ENCODE measurements around the gene JPH4. TPM values are rescaled to one million over a fixed set of nuclear protein-coding genes. Genes with fewer than 3 reads are reported as not detected.
"Not testable (repeated sequence)": the region's sequence is repeated elsewhere in the genome, so short reads cannot be mapped to it uniquely, and the experiment has no call there.

Gene JPH4
- total RNA-seq, 1 experiment from 2014 or later, result not detected

- Histone ChIP-seq H3K9me3 (ENCODE audit: low read depth, low read length, poor library complexity, severe bottlenecking) (no peaks in the 10 kb centered on the region), H3K27me3 (replicated peaks; ENCODE audit: insufficient read depth, low read depth, low read length, poor library complexity) (no peaks in the 10 kb centered on the region), H3K4me1 (ENCODE audit: insufficient read depth, low read length, poor library complexity, severe bottlenecking) (no peaks in the 10 kb centered on the region), H3K36me3 (ENCODE audit: insufficient read depth, low read length, poor library complexity, severe bottlenecking) (no peaks in the 10 kb centered on the region), H3K4me3 (ENCODE audit: low read depth, low read length, poor library complexity, severe bottlenecking) (no peak overlapping the region), H3K27ac (ENCODE audit: low read depth, low read length, poor library complexity, severe bottlenecking) (no peak overlapping the region)
- no TSS peak for BruUV-seq (replicated peaks)
- DNase-seq (ENCODE audit: low spot score), result no peak
- CTCF ChIA-PET, result no interaction called here
- POLR2A ChIA-PET (ENCODE audit: low non-redundant PET), result no interaction called here
- TF ChIP-seq EZH2 (IDR thresholded peaks at IDR 0.05; ENCODE audit: borderline replicate concordance, low read depth, low read length, poor library complexity, severe bottlenecking) (no peak), CTCF (conservative IDR thresholded peaks at IDR 0.05; ENCODE audit: low read depth, low read length) (no peak)
- intact Hi-C loops (cut with micrococcal nuclease; ENCODE audit: unreplicated experiment), result no loop called here
These were observed 22.2 kb upstream of the JPH4 start for GRCh38 chr14:23600806-23601205.

- Histone ChIP-seq H3K4me3 (ENCODE audit: low read depth, low read length, poor library complexity, severe bottlenecking) (no peak overlapping the region), H3K27ac (ENCODE audit: low read depth, low read length, poor library complexity, severe bottlenecking) (no peak overlapping the region), H3K36me3 (ENCODE audit: insufficient read depth, low read length, poor library complexity, severe bottlenecking) (no peaks in the 10 kb centered on the region), H3K27me3 (replicated peaks; ENCODE audit: insufficient read depth, low read depth, low read length, poor library complexity) (no peaks in the 10 kb centered on the region), H3K4me1 (ENCODE audit: insufficient read depth, low read length, poor library complexity, severe bottlenecking) (no peaks in the 10 kb centered on the region), H3K9me3 (ENCODE audit: low read depth, low read length, poor library complexity, severe bottlenecking) (no peaks in the 10 kb centered on the region)
- ChIA-PET CTCF (no interaction called here), POLR2A (ENCODE audit: low non-redundant PET) (no interaction called here)
- TF ChIP-seq EZH2 (IDR thresholded peaks at IDR 0.05; ENCODE audit: borderline replicate concordance, low read depth, low read length, poor library complexity, severe bottlenecking) (no peak), CTCF (conservative IDR thresholded peaks at IDR 0.05; ENCODE audit: low read depth, low read length) (no peak)
- no peak for DNase-seq (ENCODE audit: low spot score)
- no TSS peak for BruUV-seq (replicated peaks)
- intact Hi-C loops (cut with micrococcal nuclease; ENCODE audit: unreplicated experiment), result no loop called here
These were observed 21.7 kb upstream of the JPH4 start for GRCh38 chr14:23600322-23600707.

DNA sequence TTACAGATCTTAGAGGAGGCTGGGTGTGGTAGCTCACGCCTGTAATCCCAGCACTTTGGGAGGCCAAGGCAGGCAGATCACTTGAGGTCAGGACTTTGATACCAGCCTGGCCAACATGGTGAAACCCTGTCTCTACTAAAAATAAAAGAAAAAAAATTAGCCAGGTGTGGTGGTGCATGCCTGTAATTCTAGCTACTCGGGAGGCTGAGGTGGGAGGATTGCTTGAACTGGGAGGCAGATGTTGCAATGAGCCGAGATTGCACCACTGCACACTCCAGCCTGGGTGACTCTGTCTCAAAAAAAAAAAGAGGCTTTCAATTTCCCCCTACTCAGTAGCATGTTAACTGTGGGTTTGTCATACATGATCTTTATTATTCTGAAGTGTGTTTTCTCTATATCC lies 15.6 kb upstream of the JPH4 start:
- CTCF ChIA-PET, result interaction anchor here (0.7 kb wide), 1 partner anchor 39 kb away, joined by 7 read pairs; no protein-coding TSS in a partner anchor
- BruUV-seq (replicated peaks); intact Hi-C loops (cut with micrococcal nuclease; ENCODE audit: unreplicated experiment); DNase-seq (ENCODE audit: low spot score); H3K4me3 ChIP-seq (ENCODE audit: low read depth, low read length, poor library complexity, severe bottlenecking); H3K36me3 ChIP-seq (ENCODE audit: insufficient read depth, low read length, poor library complexity, severe bottlenecking); H3K27me3 ChIP-seq (replicated peaks; ENCODE audit: insufficient read depth, low read depth, low read length, poor library complexity); H3K27ac ChIP-seq (ENCODE audit: low read depth, low read length, poor library complexity, severe bottlenecking); H3K4me1 ChIP-seq (ENCODE audit: insufficient read depth, low read length, poor library complexity, severe bottlenecking); POLR2A ChIA-PET (ENCODE audit: low non-redundant PET); H3K9me3 ChIP-seq (ENCODE audit: low read depth, low read length, poor library complexity, severe bottlenecking): not testable (repeated sequence)

GRCh38 chr14:23590198-23590597 lies 11.6 kb upstream of the JPH4 start:
- CTCF ChIA-PET, result no interaction called here
- DNase-seq (ENCODE audit: low spot score), result no peak
- H3K27ac ChIP-seq (ENCODE audit: low read depth, low read length, poor library complexity, severe bottlenecking), result no peak overlapping the region
- POLR2A ChIA-PET (ENCODE audit: low non-redundant PET), result no interaction called here
- no peak overlapping the region for H3K4me3 ChIP-seq (ENCODE audit: low read depth, low read length, poor library complexity, severe bottlenecking)
- intact Hi-C loops (cut with micrococcal nuclease; ENCODE audit: unreplicated experiment), result no loop called here
- no TSS peak for BruUV-seq (replicated peaks)
- TF ChIP-seq CTCF (conservative IDR thresholded peaks at IDR 0.05; ENCODE audit: low read depth, low read length) (no peak), EZH2 (IDR thresholded peaks at IDR 0.05; ENCODE audit: borderline replicate concordance, low read depth, low read length, poor library complexity, severe bottlenecking) (no peak)
- peaks cover 7% of the 10 kb centered on the region for H3K4me1 ChIP-seq (ENCODE audit: insufficient read depth, low read length, poor library complexity, severe bottlenecking)
- H3K27me3 ChIP-seq (replicated peaks; ENCODE audit: insufficient read depth, low read depth, low read length, poor library complexity), result no peaks in the 10 kb centered on the region
- no peaks in the 10 kb centered on the region for H3K9me3 ChIP-seq (ENCODE audit: low read depth, low read length, poor library complexity, severe bottlenecking)
- no peaks in the 10 kb centered on the region for H3K36me3 ChIP-seq (ENCODE audit: insufficient read depth, low read length, poor library complexity, severe bottlenecking)

All from A673 (cell line).